ENCODE data around the gene WDPCP.

GRCh38 chr2:63257473-63257872, 330.8 kb downstream of the WDPCP start:
- TF ChIP-seq EZH2 (IDR thresholded peaks at IDR 0.05), result no peak
- no peak for TF ChIP-seq POLR2AphosphoS5 (IDR thresholded peaks at IDR 0.05; ENCODE audit: borderline replicate concordance, low read depth, low read length)

Data from SK-N-MC (cell line).